CD4-positive, alpha-beta T cell (primary cell): ENCODE measurements around the gene BBS4. TPM values are rescaled to one million over a fixed set of nuclear protein-coding genes. Genes with fewer than 3 reads are reported as not detected.
"Not testable (repeated sequence)": the region's sequence is repeated elsewhere in the genome, so short reads cannot be mapped to it uniquely, and the experiment has no call there.

Source experiments
- ATAC-seq: fragments of 200-7000 bp; cut with Tn5 transposase; one replicate; pipeline ENCODE4 v1.10.0; 2022; ENCODE audit warnings: mild to moderate bottlenecking; ENCODE audit not compliant: poor library complexity
- CTCF ChIA-PET: fragments of 350-600 bp; sonication (Branson Sonifier 250); formaldehyde crosslinking; loops from one replicate; lab custom pipeline; 2021; ENCODE audit warnings: antibody characterized with exemption, inconsistent platforms; lab: Charles Lee
- POLR2A ChIA-PET: fragments of 350-600 bp; sonication (Branson Sonifier 250); formaldehyde crosslinking; loops from one replicate; lab custom pipeline; 2021; ENCODE audit warnings: antibody characterized with exemption, inconsistent platforms; lab: Charles Lee
- DNase-seq, 14 experiments: peaks; one replicate each; pipeline ENCODE4 v3.0.0-alpha.2; 2013 to 2020; ENCODE audit warnings: mixed read lengths in 2 of 14
- H3K27ac ChIP-seq, 2 donors: one replicate each; pipeline versions ENCODE4 v1.5.1 to v1.7.0; 2013; ENCODE audit warnings: low read length in 2 of 2, low read depth in 1 of 2, mild to moderate bottlenecking in 1 of 2
- H3K27me3 ChIP-seq, 2 experiments: 1 replicate in 1 of 2; 2 replicates in 1 of 2; pipeline versions ENCODE4 v1.6.1 to v1.7.0; 2013; ENCODE audit warnings: low read length in 2 of 2, control low read depth in 1 of 2, mild to moderate bottlenecking in 1 of 2, moderate library complexity in 1 of 2; ENCODE audit not compliant: insufficient read depth in 2 of 2, control insufficient read depth in 1 of 2
- H3K36me3 ChIP-seq: one replicate; pipeline ENCODE4 v1.6.1; 2013; ENCODE audit warnings: low read length, control low read depth; ENCODE audit not compliant: insufficient read depth
- H3K4me1 ChIP-seq: one replicate; pipeline ENCODE4 v1.6.1; 2013; ENCODE audit warnings: low read length, control low read depth; ENCODE audit not compliant: insufficient read depth
- H3K4me3 ChIP-seq: one replicate; pipeline ENCODE4 v1.5.1; 2013; ENCODE audit warnings: mild to moderate bottlenecking, low read length, moderate library complexity
- H3K9me3 ChIP-seq, 2 experiments: 1 replicate in 1 of 2; 2 replicates in 1 of 2; pipeline versions ENCODE4 v1.6.1 to v1.7.0; 2013; ENCODE audit warnings: low read length in 2 of 2, mild to moderate bottlenecking in 2 of 2, control low read depth in 1 of 2, moderate library complexity in 1 of 2; ENCODE audit not compliant: control insufficient read depth in 1 of 2, insufficient read depth in 1 of 2
- H3K27ac Mint-ChIP-seq: one replicate; pipeline ENCODE4 v1.8.0; 2020; ENCODE audit warnings: mixed read lengths
- H3K27me3 Mint-ChIP-seq: one replicate; pipeline ENCODE4 v1.8.0; 2021; ENCODE audit warnings: mixed read lengths
- H3K36me3 Mint-ChIP-seq: one replicate; pipeline ENCODE4 v1.8.0; 2021; ENCODE audit warnings: low read depth, mixed read lengths
- H3K4me1 Mint-ChIP-seq: one replicate; pipeline ENCODE4 v1.8.0; 2021; ENCODE audit warnings: low read depth, mixed read lengths
- H3K4me3 Mint-ChIP-seq: one replicate; pipeline ENCODE4 v1.8.0; 2020; ENCODE audit warnings: mild to moderate bottlenecking, mixed read lengths
- H3K9me3 Mint-ChIP-seq: one replicate; pipeline ENCODE4 v1.8.0; 2020; ENCODE audit warnings: mixed read lengths
- intact Hi-C, 2 experiments: fragments of 100-400 bp; cut with DNase I in 1 of 2; cut with micrococcal nuclease in 1 of 2; formaldehyde crosslinking; loops; one replicate each; pipeline versions ENCODE4 v1.15.1 to v1.9.0; 2023 to 2025; cut with DNase I, micrococcal nuclease
- total RNA-seq, 174 experiments: library from RNA in 2 of 174; stranded (reverse) in 2 of 174; gene quantifications; one replicate each; pipeline ENCODE4 v1.2.3 and lab custom pipeline; 2021 to 2026
- TF ChIP-seq, protein P1 (sequence below): fragments of 200-600 bp; IDR thresholded peaks from one replicate; pipeline ENCODE4 v1.8.0; 2022; ENCODE audit warnings: antibody characterized with exemption, mild to moderate bottlenecking

BBS4 gene
- total RNA-seq, 2 experiments from 2014 or later: 8.6 to 12.8 TPM

DNA sequence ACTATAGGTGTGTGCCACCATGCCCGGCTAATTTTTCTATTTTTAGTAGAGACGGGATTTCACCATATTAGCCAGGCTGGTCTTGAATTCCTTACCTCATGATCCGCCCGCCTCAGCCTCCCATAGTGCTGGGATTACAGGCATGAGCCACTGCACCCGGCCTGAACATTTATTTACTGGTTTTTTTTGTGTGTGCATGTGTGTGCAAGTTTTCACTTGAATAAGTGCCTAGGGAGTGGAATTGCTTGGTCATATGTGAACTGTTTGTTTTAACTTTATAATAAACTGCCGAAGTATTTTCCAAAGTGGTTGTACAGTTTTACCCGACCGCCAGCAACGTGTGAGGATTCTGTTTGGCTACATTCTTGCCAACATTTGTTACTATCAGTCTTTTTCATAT lies 14.1 kb downstream of the BBS4 start:
- Mint-ChIP-seq H3K4me3 (no peak overlapping the region), H3K27ac (no peak overlapping the region), H3K36me3 (peaks cover 5% of the 10 kb centered on the region), H3K9me3 (no peaks in the 10 kb centered on the region), H3K4me1 (peaks cover 5% of the 10 kb centered on the region), H3K27me3 (no peaks in the 10 kb centered on the region)
- DNase-seq: no peak
- Histone ChIP-seq H3K27ac (no peak overlapping the region), H3K36me3 (no peaks in the 10 kb centered on the region), H3K4me1 (no peaks in the 10 kb centered on the region), H3K4me3 (no peak overlapping the region), H3K9me3 (no peaks in the 10 kb centered on the region), H3K27me3 (no peaks in the 10 kb centered on the region)
- intact Hi-C loops: no loop called here
- ChIA-PET CTCF (no interaction called here), POLR2A (no interaction called here)
- no peak for ATAC-seq
- TF ChIP-seq, protein P1, sequence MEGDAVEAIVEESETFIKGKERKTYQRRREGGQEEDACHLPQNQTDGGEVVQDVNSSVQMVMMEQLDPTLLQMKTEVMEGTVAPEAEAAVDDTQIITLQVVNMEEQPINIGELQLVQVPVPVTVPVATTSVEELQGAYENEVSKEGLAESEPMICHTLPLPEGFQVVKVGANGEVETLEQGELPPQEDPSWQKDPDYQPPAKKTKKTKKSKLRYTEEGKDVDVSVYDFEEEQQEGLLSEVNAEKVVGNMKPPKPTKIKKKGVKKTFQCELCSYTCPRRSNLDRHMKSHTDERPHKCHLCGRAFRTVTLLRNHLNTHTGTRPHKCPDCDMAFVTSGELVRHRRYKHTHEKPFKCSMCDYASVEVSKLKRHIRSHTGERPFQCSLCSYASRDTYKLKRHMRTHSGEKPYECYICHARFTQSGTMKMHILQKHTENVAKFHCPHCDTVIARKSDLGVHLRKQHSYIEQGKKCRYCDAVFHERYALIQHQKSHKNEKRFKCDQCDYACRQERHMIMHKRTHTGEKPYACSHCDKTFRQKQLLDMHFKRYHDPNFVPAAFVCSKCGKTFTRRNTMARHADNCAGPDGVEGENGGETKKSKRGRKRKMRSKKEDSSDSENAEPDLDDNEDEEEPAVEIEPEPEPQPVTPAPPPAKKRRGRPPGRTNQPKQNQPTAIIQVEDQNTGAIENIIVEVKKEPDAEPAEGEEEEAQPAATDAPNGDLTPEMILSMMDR: no peak

DNA sequence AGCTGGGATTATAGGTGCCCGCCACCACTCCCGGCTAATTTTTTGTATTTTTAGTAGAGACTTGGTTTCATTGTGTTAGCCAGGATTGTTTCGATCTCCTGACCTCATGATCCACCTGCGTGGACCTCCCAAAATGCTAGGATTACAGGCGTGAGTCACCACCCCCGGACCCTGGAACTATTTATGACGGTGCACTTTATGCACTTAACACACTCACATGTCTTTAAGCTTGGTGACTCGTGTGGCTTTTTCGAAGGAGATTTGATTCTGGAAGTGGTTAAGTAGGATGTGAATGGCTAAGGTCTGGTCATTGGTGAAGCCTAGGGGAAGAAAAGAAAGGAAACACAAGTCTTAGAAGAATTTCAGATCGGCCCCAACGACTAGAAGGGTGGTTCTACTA lies 20.3 kb downstream of the BBS4 start:
- POLR2A ChIA-PET: no interaction called here
- Histone ChIP-seq H3K27me3 (no peaks in the 10 kb centered on the region), H3K4me1 (no peaks in the 10 kb centered on the region), H3K27ac (no peak overlapping the region), H3K9me3 (no peaks in the 10 kb centered on the region), H3K4me3 (no peak overlapping the region), H3K36me3 (no peaks in the 10 kb centered on the region)
- peaks cover 14% of the 10 kb centered on the region for H3K36me3 Mint-ChIP-seq
- CTCF ChIA-PET: no interaction called here
- H3K4me3 Mint-ChIP-seq: no peak overlapping the region
- ATAC-seq: no peak
- no peaks in the 10 kb centered on the region for H3K27me3 Mint-ChIP-seq
- DNase-seq: no peak
- intact Hi-C loops: no loop called here
- H3K27ac Mint-ChIP-seq: no peak overlapping the region
- H3K9me3 Mint-ChIP-seq: no peaks in the 10 kb centered on the region
- peaks cover under 1% of the 10 kb centered on the region for H3K4me1 Mint-ChIP-seq
- TF ChIP-seq, protein P1: no peak

DNA sequence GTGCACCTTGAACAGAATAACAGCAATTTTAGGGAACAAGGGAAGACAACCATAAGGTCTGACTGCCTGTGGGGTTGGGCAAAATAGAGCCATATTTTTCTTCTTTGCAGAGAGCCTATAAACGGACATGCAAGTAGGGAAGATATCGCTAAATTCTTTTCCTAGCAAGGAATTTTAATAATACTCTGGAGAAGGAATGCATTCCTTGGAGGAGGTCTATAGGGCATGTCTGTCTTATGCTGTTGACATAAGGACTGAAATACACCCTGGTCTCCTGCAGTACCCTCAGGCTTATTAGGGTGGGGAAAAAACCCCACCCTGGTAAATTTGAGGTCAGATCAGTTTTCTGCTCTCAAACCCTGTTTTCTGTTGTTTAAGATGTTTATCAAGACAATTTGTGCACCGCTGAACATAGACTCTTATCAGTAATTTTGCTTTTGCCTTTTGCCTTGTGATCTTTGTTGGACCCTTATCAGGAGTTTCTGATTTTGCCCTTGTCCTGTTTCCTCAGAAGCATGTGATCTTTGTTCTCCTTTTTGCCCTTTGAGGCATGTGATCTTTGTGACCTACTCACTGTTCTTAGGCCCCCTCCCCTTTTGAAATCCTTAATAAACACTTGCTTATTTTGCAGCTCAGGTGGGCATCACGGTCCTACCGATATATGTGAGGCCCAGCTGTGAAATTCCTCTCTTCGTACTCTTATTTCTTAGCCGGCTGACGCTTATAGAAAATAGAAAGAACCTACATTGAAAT lies 22.7 kb downstream of the BBS4 start:
- H3K4me3 ChIP-seq, H3K9me3 Mint-ChIP-seq, ATAC-seq, H3K27me3 ChIP-seq, H3K27ac Mint-ChIP-seq, H3K27me3 Mint-ChIP-seq, POLR2A ChIA-PET, intact Hi-C loops, H3K9me3 ChIP-seq, H3K27ac ChIP-seq, H3K4me1 Mint-ChIP-seq, DNase-seq, H3K4me3 Mint-ChIP-seq, H3K4me1 ChIP-seq: not testable (repeated sequence)
- H3K36me3 Mint-ChIP-seq: peaks cover 35% of the 10 kb centered on the region
- H3K36me3 ChIP-seq: peaks cover 15% of the 10 kb centered on the region
- CTCF ChIA-PET: interaction anchor here (1.2 kb wide), 1 partner anchor 13 kb away, joined by 3 read pairs; no protein-coding TSS in a partner anchor
